Measurements from ENCODE around the gene KLHL5.
A peak's percentile ranks its signal among the peaks of the same experiment; 100 is the strongest.
"Not testable (repeated sequence)": the region's sequence is repeated elsewhere in the genome, so short reads cannot be mapped to it uniquely, and the experiment has no call there.

Gene KLHL5

GRCh38 chr4:39103291-39103690 is 41.3 kb downstream of the KLHL5 start:
- no peak for DNase-seq (ENCODE audit: low read depth)

- DNase-seq (ENCODE audit: low read depth) = no peak
These were observed 42.2 kb downstream of the KLHL5 start for GRCh38 chr4:39104255-39104654.

- no peak for DNase-seq (ENCODE audit: low read depth)
These were observed 44.0 kb downstream of the KLHL5 start for GRCh38 chr4:39106011-39106410.

GRCh38 chr4:39114436-39114835 is 52.4 kb downstream of the KLHL5 start:
- DNase-seq (ENCODE audit: low read depth) = no peak

- DNase-seq (ENCODE audit: low read depth) = no peak
These were observed 56.1 kb downstream of the KLHL5 start for GRCh38 chr4:39118034-39118658.

GRCh38 chr4:39120418-39120817 is 58.4 kb downstream of the KLHL5 start:
- no peak for DNase-seq (ENCODE audit: low read depth)

GRCh38 chr4:39124885-39125599 is 63.0 kb downstream of the KLHL5 start:
- DNase-seq (ENCODE audit: low read depth) = no peak

GRCh38 chr4:39125600-39125985 is 63.6 kb downstream of the KLHL5 start:
- no peak for DNase-seq (ENCODE audit: low read depth)

- DNase-seq (ENCODE audit: low read depth) = no peak
These were observed 64.4 kb downstream of the KLHL5 start for GRCh38 chr4:39126256-39127095.

GRCh38 chr4:39133623-39134022 is 71.6 kb downstream of the KLHL5 start:
- DNase-seq (ENCODE audit: low read depth) = no peak

GRCh38 chr4:39134683-39135306 is 72.8 kb downstream of the KLHL5 start:
- no peak for DNase-seq (ENCODE audit: low read depth)

- DNase-seq (ENCODE audit: low read depth) = not testable (repeated sequence)
These were observed 76.2 kb downstream of the KLHL5 start for GRCh38 chr4:39138227-39138626.

GRCh38 chr4:39146211-39146610 is 84.2 kb downstream of the KLHL5 start:
- no peak for DNase-seq (ENCODE audit: low read depth)

- no peak for DNase-seq (ENCODE audit: low read depth)
These were observed 92.0 kb downstream of the KLHL5 start for GRCh38 chr4:39154009-39154408.

GRCh38 chr4:39157520-39157919 is 95.5 kb downstream of the KLHL5 start:
- no peak for DNase-seq (ENCODE audit: low read depth)

- no peak for DNase-seq (ENCODE audit: low read depth)
These were observed 104.1 kb downstream of the KLHL5 start for GRCh38 chr4:39166177-39166576.

- no peak for DNase-seq (ENCODE audit: low read depth)
These were observed 104.6 kb downstream of the KLHL5 start for GRCh38 chr4:39166669-39167068.

GRCh38 chr4:39169426-39169825 is 107.4 kb downstream of the KLHL5 start:
- DNase-seq (ENCODE audit: low read depth) = peak; percentile 31

- no peak for DNase-seq (ENCODE audit: low read depth)
These were observed 108.3 kb downstream of the KLHL5 start for GRCh38 chr4:39170301-39170700.
